HG03442 (cell line): ENCODE measurements around the gene ATP9B.
A peak's percentile ranks its signal among the peaks of the same experiment; 100 is the strongest.

Experiments used
- ATAC-seq: cut with Tn5 transposase; IDR thresholded peaks from one replicate; pipeline ENCODE4 v1.9.1; 2021; ENCODE audit warnings: mild to moderate bottlenecking, moderate library complexity; ENCODE audit not compliant: unreplicated experiment

ATP9B gene

GRCh38 chr18:79377187-79377891 is 308.1 kb downstream of the ATP9B start:
- ATAC-seq = no peak

GRCh38 chr18:79378536-79379250 is 309.5 kb downstream of the ATP9B start:
- peak; percentile 52 for ATAC-seq

GRCh38 chr18:79379251-79379905 is 310.2 kb downstream of the ATP9B start:
- ATAC-seq = no peak

- ATAC-seq = no peak
These were observed 311.0 kb downstream of the ATP9B start for GRCh38 chr18:79379931-79380815.

- no peak for ATAC-seq
These were observed 311.9 kb downstream of the ATP9B start for GRCh38 chr18:79380816-79381806.

GRCh38 chr18:79381811-79382311 is 312.7 kb downstream of the ATP9B start:
- ATAC-seq = no peak

- ATAC-seq = no peak
These were observed 313.6 kb downstream of the ATP9B start for GRCh38 chr18:79382681-79383387.

GRCh38 chr18:79383388-79384056 is 314.3 kb downstream of the ATP9B start:
- no peak for ATAC-seq

- ATAC-seq = no peak
These were observed 315.1 kb downstream of the ATP9B start for GRCh38 chr18:79384151-79384807.

- ATAC-seq = no peak
These were observed 315.6 kb downstream of the ATP9B start for GRCh38 chr18:79384834-79385233.

GRCh38 chr18:79385326-79385707 is 316.1 kb downstream of the ATP9B start:
- no peak for ATAC-seq

- no peak for ATAC-seq
These were observed 316.6 kb downstream of the ATP9B start for GRCh38 chr18:79385708-79386341.

- no peak for ATAC-seq
These were observed 317.4 kb downstream of the ATP9B start for GRCh38 chr18:79386547-79386946.

GRCh38 chr18:79387214-79387613 is 318.0 kb downstream of the ATP9B start:
- no peak for ATAC-seq

GRCh38 chr18:79387615-79388014 is 318.4 kb downstream of the ATP9B start:
- ATAC-seq = no peak

GRCh38 chr18:79388043-79388442 is 318.8 kb downstream of the ATP9B start:
- no peak for ATAC-seq

GRCh38 chr18:79389689-79390088 is 320.5 kb downstream of the ATP9B start:
- no peak for ATAC-seq
